Neural cell (in vitro differentiated cells): Measurements from ENCODE around the gene CCDC50. TPM values are rescaled to one million over a fixed set of nuclear protein-coding genes. Genes with fewer than 3 reads are reported as not detected.

Experiments used
- H2AFZ ChIP-seq: fragments of 200-600, 300-800 bp; sonication (generic), shearing (Covaris generic); 2 replicates; pipeline ENCODE4 v1.6.0; 2014; ENCODE audit warnings: low read depth, mild to moderate bottlenecking, antibody characterized with exemption, low read length, moderate library complexity
- H3F3A ChIP-seq: fragments of 200-600 bp; shearing (Covaris generic); 2 replicates; pipeline ENCODE4 v1.6.1; 2016; ENCODE audit warnings: mild to moderate bottlenecking, moderate library complexity, mixed read lengths, antibody characterized with exemption, low read length; ENCODE audit not compliant: insufficient read depth, poor library complexity, severe bottlenecking
- H3K27ac ChIP-seq: fragments of 200-600, 300-800 bp; sonication (generic), shearing (Covaris generic); 2 replicates; pipeline ENCODE4 v1.5.1; 2014; ENCODE audit warnings: mild to moderate bottlenecking, low read length, moderate library complexity
- H3K27me3 ChIP-seq: fragments of 300-800, 200-600 bp; sonication (generic), shearing (Covaris generic); 2 replicates; pipeline ENCODE4 v1.6.0; 2014; ENCODE audit warnings: mild to moderate bottlenecking, low read depth, low read length, moderate library complexity; ENCODE audit not compliant: insufficient read depth
- H3K36me3 ChIP-seq: fragments of 300-800, 200-600 bp; sonication (generic), shearing (Covaris generic); 2 replicates; pipeline ENCODE4 v1.5.1; 2014; ENCODE audit warnings: mild to moderate bottlenecking, antibody characterized with exemption, low read length, moderate library complexity; ENCODE audit not compliant: insufficient read depth
- H3K4me2 ChIP-seq: fragments of 300-800, 200-600 bp; sonication (generic), shearing (Covaris generic); 2 replicates; pipeline ENCODE4 v1.6.0; 2014; ENCODE audit warnings: mild to moderate bottlenecking, low read length
- H3K4me3 ChIP-seq: fragments of 300-800, 200-600 bp; sonication (generic), shearing (Covaris generic); 2 replicates; pipeline ENCODE4 v1.5.1; 2014; ENCODE audit warnings: mild to moderate bottlenecking, low read length, moderate library complexity
- H3K79me2 ChIP-seq: fragments of 200-600 bp; shearing (Covaris generic); replicated peaks from 2 replicates; pipeline ENCODE4 v1.6.0; 2014; ENCODE audit warnings: mild to moderate bottlenecking, low read length, moderate library complexity; ENCODE audit not compliant: insufficient read depth
- H3K9ac ChIP-seq: fragments of 300-800, 200-600 bp; sonication (generic), shearing (Covaris generic); 2 replicates; pipeline ENCODE4 v1.6.1; 2016; ENCODE audit warnings: mild to moderate bottlenecking, low read length, mixed read lengths
- H3K9me2 ChIP-seq: fragments of 200-600 bp; shearing (Covaris generic); 2 replicates; pipeline ENCODE4 v1.6.1; 2016; ENCODE audit warnings: mild to moderate bottlenecking, low read length, mixed read lengths; ENCODE audit not compliant: insufficient read depth
- H3K9me3 ChIP-seq: fragments of 200-600, 300-800 bp; sonication (generic), shearing (Covaris generic); 2 replicates; pipeline ENCODE4 v1.6.1; 2016; ENCODE audit warnings: mild to moderate bottlenecking, mixed run types, low read length, moderate library complexity, mixed read lengths
- H4K20me1 ChIP-seq: fragments of 200-600 bp; shearing (Covaris generic); 2 replicates; pipeline ENCODE4 v1.6.1; 2016; ENCODE audit warnings: mild to moderate bottlenecking, mixed run types; ENCODE audit not compliant: insufficient read depth
- CTCF ChIP-seq: fragments of 450-650 bp; IDR thresholded peaks from 2 replicates; pipeline ENCODE4 v1.5.1; 2014; ENCODE audit warnings: antibody characterized with exemption, mild to moderate bottlenecking, moderate library complexity; ENCODE audit not compliant: poor library complexity, severe bottlenecking
- EP300 ChIP-seq: fragments of 450-650 bp; conservative IDR thresholded peaks from 2 replicates; pipeline ENCODE4 v1.6.1; 2014; ENCODE audit warnings: antibody characterized with exemption, mild to moderate bottlenecking, moderate library complexity; ENCODE audit not compliant: poor library complexity, severe bottlenecking
- EZH2 ChIP-seq: fragments of 200-600, 300-800 bp; shearing (Covaris generic), sonication (generic); IDR thresholded peaks from 2 replicates; pipeline ENCODE4 v1.6.1; 2014; ENCODE audit warnings: antibody characterized with exemption, low read length, borderline replicate concordance, mild to moderate bottlenecking; ENCODE audit not compliant: insufficient read depth, poor library complexity, severe bottlenecking
- MXI1 ChIP-seq: fragments of 450-650 bp; conservative IDR thresholded peaks from 2 replicates; pipeline ENCODE4 v1.6.1; 2014; ENCODE audit warnings: antibody characterized with exemption, mild to moderate bottlenecking; ENCODE audit not compliant: poor library complexity, severe bottlenecking
- POLR2AphosphoS5 ChIP-seq: IDR thresholded peaks from 2 replicates; pipeline ENCODE4 v1.6.1; 2012
- RAD21 ChIP-seq: fragments of 450-650 bp; conservative IDR thresholded peaks from 2 replicates; pipeline ENCODE4 v1.6.1; 2014; ENCODE audit warnings: antibody characterized with exemption, mild to moderate bottlenecking, moderate library complexity
- REST ChIP-seq: IDR thresholded peaks from 2 replicates; pipeline ENCODE4 v1.6.1; 2012; ENCODE audit warnings: borderline replicate concordance
- SMC3 ChIP-seq: fragments of 450-650 bp; conservative IDR thresholded peaks from 2 replicates; pipeline ENCODE4 v1.6.1; 2014; ENCODE audit warnings: antibody characterized with exemption, mild to moderate bottlenecking, moderate library complexity; ENCODE audit not compliant: poor library complexity
- TAF1 ChIP-seq: IDR thresholded peaks from 2 replicates; pipeline ENCODE4 v1.6.1; 2012; ENCODE audit warnings: low read depth
- polyA plus RNA-seq: library from polyadenylated mRNA; depleted of rRNA; stranded (reverse); fragments of >200 nt; gene quantifications from 2 replicates; pipeline ENCODE4 v1.2.3, GENCODE V29; 2014

Gene CCDC50
- polyA plus RNA-seq, 1 donor from 2014 or later, result 58.2 TPM

- H3K9ac ChIP-seq, result no peak overlapping the region
- H3K36me3 ChIP-seq, result no peaks in the 10 kb centered on the region
- no peaks in the 10 kb centered on the region for H4K20me1 ChIP-seq
- peaks cover 64% of the 10 kb centered on the region for H3K79me2 ChIP-seq
- H3K9me2 ChIP-seq, result no peaks in the 10 kb centered on the region
- TF ChIP-seq CTCF (no peak), RAD21 (no peak), MXI1 (no peak), POLR2AphosphoS5 (no peak), TAF1 (no peak), REST (no peak), EP300 (no peak), EZH2 (no peak), SMC3 (no peak)
- H3F3A ChIP-seq, result no peaks in the 10 kb centered on the region
- H2AFZ ChIP-seq, result no peak overlapping the region
- no peak overlapping the region for H3K27ac ChIP-seq
- H3K27me3 ChIP-seq, result no peaks in the 10 kb centered on the region
- no peak overlapping the region for H3K4me2 ChIP-seq
- H3K4me3 ChIP-seq, result no peak overlapping the region
- no peaks in the 10 kb centered on the region for H3K9me3 ChIP-seq
These were observed 14.7 kb downstream of the CCDC50 start for GRCh38 chr3:191343913-191344312.

GRCh38 chr3:191345334-191345733 is 16.1 kb downstream of the CCDC50 start:
- Histone ChIP-seq H3K27ac (no peak overlapping the region), H3F3A (no peaks in the 10 kb centered on the region), H3K9ac (no peak overlapping the region), H3K9me2 (no peaks in the 10 kb centered on the region), H3K9me3 (no peaks in the 10 kb centered on the region), H3K36me3 (no peaks in the 10 kb centered on the region), H3K4me3 (no peak overlapping the region), H4K20me1 (no peaks in the 10 kb centered on the region), H2AFZ (no peak overlapping the region), H3K27me3 (no peaks in the 10 kb centered on the region), H3K4me2 (no peak overlapping the region), H3K79me2 (peaks cover 50% of the 10 kb centered on the region)
- TF ChIP-seq RAD21, result no peak
- TF ChIP-seq CTCF, result no peak
- TF ChIP-seq MXI1, result no peak
- TF ChIP-seq POLR2AphosphoS5, result no peak
- TF ChIP-seq TAF1, result no peak
- TF ChIP-seq EZH2, result no peak
